MM.1S (cell line): Measurements from ENCODE around the gene C18orf54.
A peak's percentile ranks its signal among the peaks of the same experiment; 100 is the strongest.

Source experiments
- DNase-seq: peaks from one replicate; pipeline ENCODE4 v3.0.0-alpha.2; 2015
- H2AFZ ChIP-seq: fragments of 300-600 bp; sonication (generic); 2 replicates; pipeline ENCODE4 v1.6.0; 2016; ENCODE audit warnings: antibody characterized with exemption, low read length
- H3F3A ChIP-seq: fragments of 300-600 bp; sonication (generic); 2 replicates; pipeline ENCODE4 v1.6.1; 2016; ENCODE audit warnings: mild to moderate bottlenecking, antibody characterized with exemption, low read length, moderate library complexity, mixed read lengths; ENCODE audit not compliant: insufficient read depth
- H3K27ac ChIP-seq: fragments of 300-600 bp; sonication (generic); 2 replicates; pipeline ENCODE4 v1.5.1; 2016; ENCODE audit warnings: mild to moderate bottlenecking, low read length
- H3K27me3 ChIP-seq: fragments of 300-600 bp; sonication (generic); replicated peaks from 2 replicates; pipeline ENCODE4 v1.6.0; 2016; ENCODE audit warnings: low read length; ENCODE audit not compliant: insufficient read depth
- H3K36me3 ChIP-seq: fragments of 300-600 bp; sonication (generic); replicated peaks from 2 replicates; pipeline ENCODE4 v1.6.1; 2016; ENCODE audit warnings: mild to moderate bottlenecking, low read length, mixed read lengths; ENCODE audit not compliant: insufficient read depth
- H3K4me1 ChIP-seq: fragments of 300-600 bp; sonication (generic); 2 replicates; pipeline ENCODE4 v1.6.1; 2016; ENCODE audit warnings: low read length, mixed read lengths
- H3K4me2 ChIP-seq: fragments of 300-600 bp; sonication (generic); 2 replicates; pipeline ENCODE4 v1.6.0; 2016; ENCODE audit warnings: low read depth, low read length
- H3K4me3 ChIP-seq: fragments of 300-600 bp; sonication (generic); 2 replicates; pipeline ENCODE4 v1.5.1; 2016; ENCODE audit warnings: low read length, mixed read lengths
- H3K79me2 ChIP-seq: fragments of 300-600 bp; sonication (generic); 2 replicates; pipeline ENCODE4 v1.6.1; 2016; ENCODE audit warnings: mixed run types, low read length, mixed read lengths
- H3K9ac ChIP-seq: fragments of 300-600 bp; sonication (generic); 2 replicates; pipeline ENCODE4 v1.6.1; 2016; ENCODE audit warnings: low read length, mixed read lengths
- H3K9me2 ChIP-seq: fragments of 300-600 bp; sonication (generic); replicated peaks from 2 replicates; pipeline ENCODE4 v1.6.1; 2016; ENCODE audit warnings: mild to moderate bottlenecking, low read length, mixed read lengths; ENCODE audit not compliant: insufficient read depth
- H3K9me3 ChIP-seq: fragments of 300-600 bp; sonication (generic); replicated peaks from 2 replicates; pipeline ENCODE4 v1.6.1; 2016; ENCODE audit warnings: mild to moderate bottlenecking, low read length, mixed read lengths; ENCODE audit not compliant: insufficient read depth
- H4K20me1 ChIP-seq: fragments of 300-600 bp; sonication (generic); 2 replicates; pipeline ENCODE4 v1.6.1; 2016; ENCODE audit warnings: mild to moderate bottlenecking, low read length, moderate library complexity, mixed read lengths; ENCODE audit not compliant: insufficient read depth
- CTCF ChIP-seq: fragments of 300-600 bp; sonication (generic); IDR thresholded peaks from 2 replicates; pipeline ENCODE4 v1.5.1; 2016; ENCODE audit warnings: antibody characterized with exemption, low read length, mixed read lengths
- EZH2 ChIP-seq: fragments of 300-600 bp; sonication (generic); optimal IDR thresholded peaks from 2 replicates; pipeline ENCODE3; 2017; ENCODE audit warnings: low read depth, mild to moderate bottlenecking, antibody characterized with exemption, low read length, mixed read lengths
- EZH2phosphoT487 ChIP-seq: fragments of 300-600 bp; sonication (generic); IDR thresholded peaks from 2 replicates; pipeline ENCODE4 v1.6.1; 2018; ENCODE audit warnings: antibody characterized with exemption, low read length

The C18orf54 gene

GRCh38 chr18:54358495-54359040, 862 bp downstream of the C18orf54 start:
- Histone ChIP-seq H3K79me2 (peaks cover 8% of the 10 kb centered on the region), H3K9ac (peak overlapping the region; percentile 64; the same call in 1 of the 2 replicates), H3K9me3 (no peaks in the 10 kb centered on the region), H3K4me3 (peak overlapping the region; percentile 84), H2AFZ (peak overlapping the region; percentile 90), H3K4me1 (peaks cover 8% of the 10 kb centered on the region), H3K36me3 (no peaks in the 10 kb centered on the region), H3K4me2 (peak overlapping the region; percentile 76), H3F3A (peaks cover 4% of the 10 kb centered on the region; the same call in 1 of the 2 replicates), H3K9me2 (no peaks in the 10 kb centered on the region), H3K27ac (no peak overlapping the region; the same call in 1 of the 2 replicates), H3K27me3 (no peaks in the 10 kb centered on the region), H4K20me1 (no peaks in the 10 kb centered on the region)
- no peak for TF ChIP-seq CTCF
- no peak for TF ChIP-seq EZH2
- TF ChIP-seq EZH2phosphoT487 = no peak
- DNase-seq = no peak

- Histone ChIP-seq H3K9me3 (no peaks in the 10 kb centered on the region), H4K20me1 (no peaks in the 10 kb centered on the region), H3K4me1 (peaks cover 8% of the 10 kb centered on the region), H2AFZ (no peak overlapping the region), H3K36me3 (no peaks in the 10 kb centered on the region), H3K79me2 (peaks cover 8% of the 10 kb centered on the region), H3K9ac (no peak overlapping the region), H3F3A (peaks cover 4% of the 10 kb centered on the region; the same call in 1 of the 2 replicates), H3K27ac (no peak overlapping the region), H3K9me2 (no peaks in the 10 kb centered on the region), H3K4me2 (peak overlapping the region; percentile 76), H3K4me3 (0 out of 2 replicates have a peak overlapping the region, but pooled peaks have one; percentile 84), H3K27me3 (no peaks in the 10 kb centered on the region)
- no peak for DNase-seq
- no peak for TF ChIP-seq EZH2
- TF ChIP-seq CTCF = no peak
- TF ChIP-seq EZH2phosphoT487 = no peak
Measured at GRCh38 chr18:54359233-54359632, 1.5 kb downstream of the C18orf54 start.

- Histone ChIP-seq H3K9me3 (no peaks in the 10 kb centered on the region), H3K4me1 (peaks cover 8% of the 10 kb centered on the region), H3K27ac (no peak overlapping the region), H3K9ac (no peak overlapping the region), H3K4me2 (no peak overlapping the region), H2AFZ (no peak overlapping the region), H3K4me3 (no peak overlapping the region), H3K27me3 (no peaks in the 10 kb centered on the region), H3K9me2 (no peaks in the 10 kb centered on the region), H4K20me1 (no peaks in the 10 kb centered on the region), H3K79me2 (peaks cover 8% of the 10 kb centered on the region), H3F3A (peaks cover 4% of the 10 kb centered on the region; the same call in 1 of the 2 replicates), H3K36me3 (no peaks in the 10 kb centered on the region)
- DNase-seq = no peak
- no peak for TF ChIP-seq EZH2phosphoT487
- TF ChIP-seq CTCF = no peak
- TF ChIP-seq EZH2 = no peak
Measured at GRCh38 chr18:54360406-54360805, 2.7 kb downstream of the C18orf54 start.
